Heart right ventricle (tissue), 16 donors: ENCODE data around the gene RFX3. TPM values are rescaled to one million over a fixed set of nuclear protein-coding genes. Genes with fewer than 3 reads are reported as not detected.

Source experiments
- ATAC-seq, 8 donors: fragments of 200-7000 bp; cut with Tn5 transposase; one replicate each; pipeline ENCODE4 v1.9.1; 2020; ENCODE audit warnings: mild to moderate bottlenecking in 8 of 8, moderate library complexity in 8 of 8, moderate number of reproducible peaks in 1 of 8
- DNase-seq, 2 donors: peaks; one replicate each; pipeline ENCODE4 v3.0.0-alpha.2; 2020
- H3K27ac ChIP-seq, 10 donors: fragments of 200-600 bp; sonication (generic) in 2 of 10; one replicate each; pipeline versions ENCODE4 v1.5.0 to v1.8.0; 2020 to 2022; ENCODE audit warnings: mild to moderate bottlenecking in 3 of 10
- H3K27me3 ChIP-seq, 7 donors: fragments of 200-600 bp; one replicate each; pipeline ENCODE4 v1.8.0; 2021 to 2022; ENCODE audit warnings: mild to moderate bottlenecking in 2 of 7
- H3K36me3 ChIP-seq, 9 donors: fragments of 200-600 bp; sonication (generic) in 1 of 9; one replicate each; pipeline versions ENCODE4 v1.5.0 to v1.8.0; 2020 to 2022; ENCODE audit warnings: mild to moderate bottlenecking in 2 of 9
- H3K4me1 ChIP-seq, 9 donors: fragments of 200-600 bp; sonication (generic) in 1 of 9; one replicate each; pipeline versions ENCODE4 v1.5.0 to v1.8.0; 2020 to 2022; ENCODE audit warnings: mild to moderate bottlenecking in 4 of 9
- H3K4me3 ChIP-seq, 10 donors: fragments of 200-600 bp; sonication (generic) in 2 of 10; one replicate each; pipeline versions ENCODE4 v1.5.0 to v1.8.0; 2020 to 2022; ENCODE audit warnings: mild to moderate bottlenecking in 7 of 10, moderate library complexity in 2 of 10
- H3K9me3 ChIP-seq, 11 donors: fragments of 200-600 bp in 10 of 11; sonication (generic) in 2 of 11; one replicate each; pipeline versions ENCODE4 v1.5.0 to v1.8.0; 2013 to 2022; ENCODE audit warnings: mild to moderate bottlenecking in 2 of 11, control low read depth in 1 of 11, moderate library complexity in 1 of 11
- CTCF ChIP-seq, 9 donors: fragments of 200-600 bp; sonication (generic) in 2 of 9; IDR thresholded peaks; one replicate each; pipeline versions ENCODE4 v1.5.0 to v1.8.0; 2021 to 2022; ENCODE audit warnings: antibody characterized with exemption in 9 of 9, mild to moderate bottlenecking in 5 of 9, moderate library complexity in 1 of 9
- WGBS, 2 donors: extraction: QIAGEN DNeasy Blood & Tissue Kit; methylation state at CpG; one replicate each; pipeline ENCODE4 v1.1.7; 2013; ENCODE audit warnings: inconsistent platforms in 1 of 2; 5-methylcytosine and 5-hydroxymethylcytosine counted together
- intact Hi-C, 10 donors: fragments of 100-400 bp; cut with DNase I; formaldehyde crosslinking; loops; one replicate each; pipeline versions ENCODE4 v1.11.1 to v1.14.2; 2022
- polyA plus RNA-seq, 2 donors: library from polyadenylated mRNA; stranded (reverse); fragments of 200-250 nt; gene quantifications; one replicate each; pipeline ENCODE4 v1.2.3, GENCODE V29; 2013
- total RNA-seq, 10 donors: library from RNA; stranded (reverse); fragmentation: NEBNext Ultra II Directional in 3 of 10; extraction: Animal tissue kit (Norgen Biotek cat#: 25700) in 3 of 10; gene quantifications; one replicate each; pipeline versions ENCODE4 v1.2.1 to v1.2.4, GENCODE V29; 2021 to 2023
- donor health status: Arrhythmogenic right ventricular cardiomyopathy.
- donor health status: ischemic (EF 13 %, LVEDD 7.1; RV severe dilation, severe dysfunction).
- donor health status: healthy with polysubstance abuse.
- donor health status: DM: no; HTN: yes; CAD: no.
- donor health status: DM: no; HTN: no; CAD: no.
- donor health status: ischemic (EF 25% LVEDD 6.9; RV normal size, moderate dysfunction).
- donor health status: ischemic (EF 25% LVEDD 5.7; RV mildly dilated, moderate dysfunction).
- donor health status: healthy.
- donor health status: DM: yes; HTN: yes; CAD: no.
- donor health status: Ischemic cardiomyopathy.
- donor health status: ischemic (EF 35%, LVEDD 5.7; RV mildly dilated, moderate dysfunction).
- donor health status: nonischemic (EF 11% LVEDD 7.7; RV severe dilation, severe dysfunction).
- donor health status: DM: yes; HTN: yes; CAD: no.
- donor health status: PGD.
- donor health status: ischemic (EF 29% LVEDD 5.4; RV normal size, mild dysfunction).
- donor health status: nonischemic (EF 23%, LVEDD 6.1; RV moderate dilation, normal function).

The RFX3 gene
- total and polyA plus RNA-seq, 12 donors = 0.43 to 5.9 (median 3.5) TPM

- ATAC-seq (no peak), DNase-seq (no peak)
- Histone ChIP-seq H3K27ac (no peak overlapping the region), H3K4me3 (no peak overlapping the region), H3K36me3 (no peaks in the 10 kb centered on the region), H3K9me3 (no peaks in the 10 kb centered on the region), H3K27me3 (no peaks in the 10 kb centered on the region), H3K4me1 (peaks cover 0 to 44% (median 21%) of the 10 kb centered on the region in 9 donors)
- 88 to 89% methylated on average over 4 of the region's 4 CpGs for WGBS, 2 donors
- intact Hi-C loops = loop anchor here in 5 of 10 donors (5.0 to 10.0 kb wide), 5 partner anchors 59 to 1796 kb away; partner anchors contain the start of gene RFX3 (in 1 of the 5)
- TF ChIP-seq CTCF (IDR thresholded peaks at IDR 0.05) = no peak
Measured at GRCh38 chr9:3468421-3469205, 57.2 kb downstream of the RFX3 start.

- DNase-seq (peak; percentile 14 to 62), ATAC-seq (peak; percentile 78 to 94 (median 89))
- Histone ChIP-seq H3K36me3 (no peaks in the 10 kb centered on the region), H3K27ac (no peak overlapping the region), H3K9me3 (no peaks in the 10 kb centered on the region), H3K4me1 (peaks cover 0 to 35% (median 21%) of the 10 kb centered on the region in 9 donors), H3K27me3 (no peaks in the 10 kb centered on the region), H3K4me3 (no peak overlapping the region)
- peak; percentile 57 to 92 (median 80) for TF ChIP-seq CTCF (IDR thresholded peaks at IDR 0.05)
- WGBS, 2 donors = 60 to 68% methylated on average over 4 of the region's 4 CpGs
- intact Hi-C loops = loop anchor here in 5 of 10 donors (5.0 to 10.0 kb wide), 5 partner anchors 60 to 1795 kb away; partner anchors contain the start of gene RFX3 (in 1 of the 5)
Measured at GRCh38 chr9:3467593-3468219, 58.1 kb downstream of the RFX3 start.

GRCh38 chr9:3464033-3464638 lies 61.7 kb downstream of the RFX3 start:
- H3K36me3 ChIP-seq = no peaks in the 10 kb centered on the region
- no peak for DNase-seq
- intact Hi-C loops = loop anchor here in 1 of 10 donors (10.0 kb wide), 1 partner anchor 271 kb away; no protein-coding TSS in a partner anchor

More at GRCh38 chr9:3464033-3464638, 61.7 kb downstream of the RFX3 start:
- WGBS, 2 donors = 81 to 92% methylated on average over 6 of the region's 6 CpGs
- Histone ChIP-seq H3K4me1 (peaks cover 0 to 16% (median 8%) of the 10 kb centered on the region in 9 donors), H3K27me3 (no peaks in the 10 kb centered on the region), H3K27ac (no peak overlapping the region), H3K4me3 (no peak overlapping the region), H3K9me3 (peaks cover 0 to 5% (median 0%) of the 10 kb centered on the region in 11 donors)
- ATAC-seq = no peak
- TF ChIP-seq CTCF (IDR thresholded peaks at IDR 0.05) = no peak
